H1 (cell line): ENCODE data around the gene GNAQ. TPM values are rescaled to one million over a fixed set of nuclear protein-coding genes. Genes with fewer than 3 reads are reported as not detected.

Source experiments
- CTCF ChIA-PET: fragments of 300-600 bp; sonication (Branson Sonifier 250); formaldehyde crosslinking; loops from one replicate; lab custom pipeline; 2021; ENCODE audit not compliant: partially characterized antibody; lab: Charles Lee
- POLR2A ChIA-PET: fragments of 300-600 bp; sonication (Branson Sonifier 250); formaldehyde crosslinking; loops from one replicate; lab custom pipeline; 2021; ENCODE audit warnings: inconsistent platforms; ENCODE audit not compliant: partially characterized antibody; lab: Charles Lee
- DNase-seq, 2 experiments: peaks; one replicate each; pipeline versions ENCODE4 v3.0.0 to v3.0.0-alpha.2; 2010 to 2022; ENCODE audit warnings: low spot score in 2 of 2, low read depth in 1 of 2, mixed read lengths in 1 of 2
- FAIRE-seq: peaks from 2 replicates; lab custom pipeline; 2011; peaks lifted over from hg19 to GRCh38; lab: Jason Lieb, UNC
- H2AFZ ChIP-seq: 2 replicates; pipeline ENCODE4 v1.8.1; 2012; ENCODE audit warnings: low read length, inconsistent platforms
- H2AK5ac ChIP-seq: 2 replicates; pipeline ENCODE4 v1.6.1; 2013; ENCODE audit warnings: low read depth, low read length
- H2BK120ac ChIP-seq: replicated peaks from 2 replicates; pipeline ENCODE3; 2013; ENCODE audit warnings: low read depth, low read length, inconsistent platforms
- H2BK12ac ChIP-seq: 2 replicates; pipeline ENCODE4 v1.6.1; 2013; ENCODE audit warnings: low read depth, low read length
- H2BK15ac ChIP-seq: 2 replicates; pipeline ENCODE4 v1.6.1; 2013; ENCODE audit warnings: low read length
- H2BK20ac ChIP-seq: 2 replicates; pipeline ENCODE4 v1.6.1; 2013; ENCODE audit warnings: low read length
- H2BK5ac ChIP-seq: 2 replicates; pipeline ENCODE4 v1.6.1; 2013; ENCODE audit warnings: low read depth, low read length
- H3K14ac ChIP-seq: 2 replicates; pipeline ENCODE4 v1.6.1; 2013; ENCODE audit warnings: inconsistent platforms; ENCODE audit not compliant: insufficient read length
- H3K18ac ChIP-seq: 2 replicates; pipeline ENCODE4 v1.6.1; 2013; ENCODE audit warnings: low read length; ENCODE audit errors: extremely low read depth
- H3K23ac ChIP-seq: 2 replicates; pipeline ENCODE4 v1.6.1; 2013; ENCODE audit warnings: inconsistent platforms; ENCODE audit not compliant: insufficient read length
- H3K23me2 ChIP-seq: 2 replicates; pipeline ENCODE4 v1.6.1; 2013; ENCODE audit warnings: low read depth, low read length
- H3K27ac ChIP-seq: 2 replicates; pipeline ENCODE4 v1.6.1; 2011; ENCODE audit warnings: low read depth, low read length, inconsistent platforms
- H3K27me3 ChIP-seq, 4 experiments: replicated peaks in 1 of 4; 1 replicate in 1 of 4; 2 replicates in 3 of 4; pipeline versions ENCODE4 v1.6.1 to v1.8.1; 2011 to 2013; ENCODE audit warnings: low read length in 3 of 4, mild to moderate bottlenecking in 3 of 4, inconsistent platforms in 2 of 4, mixed read lengths in 2 of 4, moderate library complexity in 1 of 4; ENCODE audit not compliant: control insufficient read depth in 3 of 4, insufficient read depth in 3 of 4; ENCODE audit errors: extremely low read depth in 1 of 4
- H3K36me3 ChIP-seq, 4 experiments: 2 replicates each; pipeline versions ENCODE4 v1.6.1 to v1.8.1; 2011 to 2013; ENCODE audit warnings: mild to moderate bottlenecking in 4 of 4, low read length in 3 of 4, moderate library complexity in 2 of 4, control low read depth in 1 of 4, inconsistent platforms in 1 of 4; ENCODE audit not compliant: insufficient read depth in 4 of 4, control insufficient read depth in 2 of 4
- H3K4ac ChIP-seq: replicated peaks from 2 replicates; pipeline ENCODE3; 2013; ENCODE audit warnings: low read length, low read depth, mixed read lengths, inconsistent platforms; ENCODE audit not compliant: insufficient read length
- H3K4me1 ChIP-seq, 4 experiments: replicated peaks in 1 of 4; 1 replicate in 1 of 4; 2 replicates in 3 of 4; pipeline versions ENCODE4 v1.6.1 to v1.8.1; 2011 to 2013; ENCODE audit warnings: low read length in 3 of 4, inconsistent platforms in 2 of 4, mixed read lengths in 1 of 4; ENCODE audit not compliant: insufficient read depth in 4 of 4, control insufficient read depth in 3 of 4
- H3K4me2 ChIP-seq, 2 experiments: 2 replicates each; pipeline versions ENCODE4 v1.6.1 to v1.8.1; 2011 to 2013; ENCODE audit warnings: low read depth in 2 of 2, low read length in 2 of 2, control low read depth in 1 of 2, inconsistent platforms in 1 of 2, mild to moderate bottlenecking in 1 of 2; ENCODE audit not compliant: insufficient read depth in 1 of 2
- H3K4me3 ChIP-seq, 4 experiments: fragments of 200-600, 300-600 bp in 1 of 4; sonication (generic), shearing (Covaris generic), sonication (Bioruptor Twin) in 1 of 4; 2 replicates each; pipeline versions ENCODE4 v1.5.1 to v1.8.1; 2011 to 2016; ENCODE audit warnings: low read length in 4 of 4, low read depth in 3 of 4, control low read depth in 2 of 4, inconsistent platforms in 2 of 4, mild to moderate bottlenecking in 2 of 4, mixed read lengths in 1 of 4, moderate library complexity in 1 of 4; ENCODE audit not compliant: insufficient read depth in 2 of 4; ENCODE audit errors: extremely low read depth in 1 of 4
- H3K56ac ChIP-seq: replicated peaks from 2 replicates; pipeline ENCODE3; 2013; ENCODE audit warnings: low read depth, mild to moderate bottlenecking, mixed read lengths, low read length, inconsistent platforms; ENCODE audit not compliant: insufficient read length
- H3K79me1 ChIP-seq: 2 replicates; pipeline ENCODE4 v1.6.1; 2013; ENCODE audit warnings: low read depth, low read length, control low read depth
- H3K79me2 ChIP-seq, 2 experiments: 2 replicates each; pipeline versions ENCODE4 v1.6.1 to v1.8.1; 2012 to 2013; ENCODE audit warnings: low read length in 2 of 2, mild to moderate bottlenecking in 2 of 2, inconsistent platforms in 1 of 2; ENCODE audit not compliant: insufficient read depth in 2 of 2, control insufficient read depth in 1 of 2
- H3K9ac ChIP-seq, 4 experiments: replicated peaks in 1 of 4; 1 replicate in 1 of 4; 2 replicates in 3 of 4; pipeline versions ENCODE4 v1.6.1 to v1.8.1; 2011 to 2013; ENCODE audit warnings: low read depth in 3 of 4, low read length in 3 of 4, control low read depth in 2 of 4, mild to moderate bottlenecking in 2 of 4, moderate library complexity in 2 of 4, inconsistent platforms in 1 of 4; ENCODE audit errors: extremely low read depth in 1 of 4
- H3K9me3 ChIP-seq, 2 experiments: 2 replicates each; pipeline versions ENCODE4 v1.6.1 to v1.8.1; 2012 to 2013; ENCODE audit warnings: mild to moderate bottlenecking in 2 of 2, moderate library complexity in 2 of 2, control low read depth in 1 of 2, inconsistent platforms in 1 of 2, low read depth in 1 of 2, low read length in 1 of 2, mixed read lengths in 1 of 2; ENCODE audit not compliant: insufficient read depth in 2 of 2
- H4K20me1 ChIP-seq, 2 experiments: replicated peaks in 1 of 2; 2 replicates each; pipeline versions ENCODE3 to v1.8.1; 2011 to 2013; ENCODE audit warnings: inconsistent platforms in 2 of 2, low read length in 2 of 2, mild to moderate bottlenecking in 1 of 2; ENCODE audit not compliant: insufficient read depth in 2 of 2, control insufficient read depth in 1 of 2
- H4K5ac ChIP-seq: 2 replicates; pipeline ENCODE4 v1.6.1; 2013; ENCODE audit warnings: low read length, low read depth, mixed read lengths, inconsistent platforms; ENCODE audit not compliant: insufficient read length
- H4K8ac ChIP-seq: 2 replicates; pipeline ENCODE4 v1.8.0; 2013; ENCODE audit warnings: mild to moderate bottlenecking, moderate library complexity, low read length, inconsistent platforms; ENCODE audit not compliant: insufficient read depth; ENCODE audit errors: extremely low read depth
- H4K91ac ChIP-seq: replicated peaks from 2 replicates; pipeline ENCODE3; 2013; ENCODE audit warnings: low read length, mixed read lengths, inconsistent platforms; ENCODE audit not compliant: insufficient read length
- HDAC6 ChIP-seq: IDR thresholded peaks from one replicate; pipeline ENCODE4 v1.7.1; 2012; ENCODE audit warnings: low read depth, mild to moderate bottlenecking, inconsistent platforms, low read length, moderate library complexity
- KDM1A ChIP-seq: fragments of 200-600, 300-600 bp; sonication (generic); IDR thresholded peaks from 2 replicates; pipeline ENCODE4 v1.7.1; 2016; ENCODE audit warnings: mild to moderate bottlenecking, low read length, borderline replicate concordance
- PHF8 ChIP-seq: fragments of 200-600 bp; sonication (generic); conservative IDR thresholded peaks from 2 replicates; pipeline ENCODE4 v1.7.1; 2012; ENCODE audit warnings: low read depth, mild to moderate bottlenecking, inconsistent platforms, low read length, moderate library complexity
- RBBP5 ChIP-seq: IDR thresholded peaks from 2 replicates; pipeline ENCODE4 v1.7.1; 2012; ENCODE audit warnings: low read depth, mild to moderate bottlenecking, inconsistent platforms, low read length, moderate library complexity, borderline replicate concordance
- RFX5 ChIP-seq: IDR thresholded peaks from 2 replicates; pipeline ENCODE4 v1.6.1; 2011; ENCODE audit warnings: low read depth, low read length, improper control_type of control experiment, borderline replicate concordance
- SAP30 ChIP-seq: fragments of 300-600 bp; sonication (generic); IDR thresholded peaks from 2 replicates; pipeline ENCODE4 v1.7.1; 2012; ENCODE audit warnings: low read length, moderate library complexity, mild to moderate bottlenecking, inconsistent platforms; ENCODE audit not compliant: insufficient read depth, insufficient replicate concordance
- TBP ChIP-seq: IDR thresholded peaks from 2 replicates; pipeline ENCODE4 v1.6.1; 2011; ENCODE audit warnings: low read depth, low read length, improper control_type of control experiment
- WGBS, 2 experiments: shearing (Covaris generic) in 1 of 2; methylation state at CpG; one replicate each; pipeline versions ENCODE4 v1.1.6 to v1.1.7; 2013 to 2015; ENCODE audit warnings: low lambda C conversion rate in 2 of 2, mixed read lengths in 2 of 2, inconsistent platforms in 1 of 2, low coverage in 1 of 2, missing lambda C conversion rate in 1 of 2; ENCODE audit not compliant: insufficient replicate concordance in 2 of 2, insufficient coverage in 1 of 2, insufficient read length in 1 of 2; ENCODE audit errors: extremely low coverage in 1 of 2, missing lambda C conversion rate in 1 of 2; 5-methylcytosine and 5-hydroxymethylcytosine counted together
- polyA plus RNA-seq, 7 experiments: library from polyadenylated mRNA; depleted of rRNA in 3 of 7; stranded (reverse) in 5 of 7; unstranded in 2 of 7; fragments of >200 nt in 5 of 7; fragments of 200-250 nt in 2 of 7; gene quantifications; 1 replicate in 5 of 7; 2 replicates in 1 of 7; 4 replicates in 1 of 7; pipeline versions ENCODE4 v1.2.1 to v1.2.3, GENCODE V29; 2011 to 2013; ENCODE audit warnings: missing spikeins in 2 of 7, mixed read lengths in 2 of 7
- total RNA-seq: library from RNA; stranded (reverse); fragmentation: NEBNext Ultra II Directional; extraction: Animal tissue kit (Norgen Biotek cat#: 25700); gene quantifications from 2 replicates; pipeline ENCODE4 v1.2.1, GENCODE V29; 2021
- TF ChIP-seq, protein P1 (sequence below): IDR thresholded peaks from 2 replicates; pipeline ENCODE4 v1.6.1; 2012; ENCODE audit warnings: inconsistent platforms

GNAQ gene
- total and polyA plus RNA-seq, 2 of the 8 experiments (the other 6 are each of a cell fraction or from before 2014, with no cell fraction given) = 22.8 to 63.8 TPM

- no peak overlapping the region for H2AFZ ChIP-seq
- no peaks in the 10 kb centered on the region for H4K20me1 ChIP-seq
Observed at GRCh38 chr9:77826116-77826515, 205.5 kb downstream of the GNAQ start.

More at GRCh38 chr9:77826116-77826515, 205.5 kb downstream of the GNAQ start:
- TF ChIP-seq KDM1A = no peak
- TF ChIP-seq RBBP5 = no peak
- TF ChIP-seq, protein P1, sequence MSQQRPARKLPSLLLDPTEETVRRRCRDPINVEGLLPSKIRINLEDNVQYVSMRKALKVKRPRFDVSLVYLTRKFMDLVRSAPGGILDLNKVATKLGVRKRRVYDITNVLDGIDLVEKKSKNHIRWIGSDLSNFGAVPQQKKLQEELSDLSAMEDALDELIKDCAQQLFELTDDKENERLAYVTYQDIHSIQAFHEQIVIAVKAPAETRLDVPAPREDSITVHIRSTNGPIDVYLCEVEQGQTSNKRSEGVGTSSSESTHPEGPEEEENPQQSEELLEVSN = no peak
- no peak for TF ChIP-seq RFX5
- no peak for TF ChIP-seq PHF8
- no peak for TF ChIP-seq HDAC6
- TF ChIP-seq SAP30 = no peak
- no peak for TF ChIP-seq TBP
- Histone ChIP-seq H4K5ac (no peak overlapping the region), H3K56ac (no peak overlapping the region), H3K18ac (no peak overlapping the region), H3K79me2 (no peaks in the 10 kb centered on the region), H2BK5ac (no peak overlapping the region), H2BK20ac (no peak overlapping the region), H3K36me3 (no peaks in the 10 kb centered on the region), H3K9me3 (no peaks in the 10 kb centered on the region), H3K79me1 (no peaks in the 10 kb centered on the region; the same call in 1 of the 2 replicates), H3K27ac (no peak overlapping the region), H4K8ac (no peak overlapping the region), H2BK12ac (no peak overlapping the region), H2BK120ac (no peak overlapping the region), H3K4me3 (no peak overlapping the region), H3K4me1 (peaks cover 0 to 3% (median 0%) of the 10 kb centered on the region in 4 experiments; a peak in 1 of 7 replicates), H2BK15ac (no peak overlapping the region), H3K23ac (no peak overlapping the region), H3K9ac (no peak overlapping the region), H3K27me3 (no peaks in the 10 kb centered on the region), H3K4ac (no peak overlapping the region), H3K4me2 (no peak overlapping the region), H2AK5ac (no peak overlapping the region), H3K14ac (no peak overlapping the region), H3K23me2 (no peaks in the 10 kb centered on the region), H4K91ac (no peak overlapping the region)
- ChIA-PET CTCF (interaction anchor here (0.9 to 2.2 kb wide), 3 partner anchors 9 to 209 kb away, joined by 3 to 8 read pairs (median 5); no protein-coding TSS in a partner anchor), POLR2A (no interaction called here)
- FAIRE-seq (no peak), DNase-seq (no peak)
- WGBS, 2 experiments = 79% methylated on average over 2 of the region's 2 CpGs; no CpG with 5 or more reads in 1 of the 2 experiments
